ENCODE results near the gene CTNNA3. TPM values are rescaled to one million over a fixed set of nuclear protein-coding genes. Genes with fewer than 3 reads are reported as not detected.
A peak's percentile ranks its signal among the peaks of the same experiment; 100 is the strongest.

The CTNNA3 gene
- total RNA-seq, 2 donors from 2014 or later, result 0.37 to 1.1 TPM

DNA sequence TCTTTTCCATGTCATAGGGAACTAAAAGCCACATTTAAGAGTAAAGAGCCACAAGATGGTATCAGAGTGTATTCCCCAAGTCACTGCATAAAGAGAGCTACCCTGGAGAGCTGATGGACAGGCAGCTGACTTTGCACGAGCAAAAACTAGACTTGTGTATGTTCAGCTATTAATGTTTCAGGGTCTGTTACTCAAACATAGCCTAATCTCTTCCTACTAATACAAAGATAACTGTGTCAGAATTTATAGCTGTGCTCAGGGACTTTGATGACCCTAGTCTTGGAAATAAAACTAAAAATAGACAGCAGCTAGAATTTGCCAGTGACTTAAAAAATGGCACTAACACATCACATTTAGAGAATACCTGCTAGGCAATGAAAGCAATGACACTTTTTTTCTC is 815.7 kb downstream of the CTNNA3 start:
- Histone ChIP-seq H3K9ac (ENCODE audit: low read depth in 2 of 2, low read length in 2 of 2) (no peak overlapping the region), H3K4me1 (no peaks in the 10 kb centered on the region), H3K4me3 (no peak overlapping the region), H3K36me3 (no peaks in the 10 kb centered on the region), H3K27me3 (no peaks in the 10 kb centered on the region), H3K9me3 (no peaks in the 10 kb centered on the region), H3K27ac (no peak overlapping the region)
- no peak for DNase-seq
- TF ChIP-seq, protein P1, sequence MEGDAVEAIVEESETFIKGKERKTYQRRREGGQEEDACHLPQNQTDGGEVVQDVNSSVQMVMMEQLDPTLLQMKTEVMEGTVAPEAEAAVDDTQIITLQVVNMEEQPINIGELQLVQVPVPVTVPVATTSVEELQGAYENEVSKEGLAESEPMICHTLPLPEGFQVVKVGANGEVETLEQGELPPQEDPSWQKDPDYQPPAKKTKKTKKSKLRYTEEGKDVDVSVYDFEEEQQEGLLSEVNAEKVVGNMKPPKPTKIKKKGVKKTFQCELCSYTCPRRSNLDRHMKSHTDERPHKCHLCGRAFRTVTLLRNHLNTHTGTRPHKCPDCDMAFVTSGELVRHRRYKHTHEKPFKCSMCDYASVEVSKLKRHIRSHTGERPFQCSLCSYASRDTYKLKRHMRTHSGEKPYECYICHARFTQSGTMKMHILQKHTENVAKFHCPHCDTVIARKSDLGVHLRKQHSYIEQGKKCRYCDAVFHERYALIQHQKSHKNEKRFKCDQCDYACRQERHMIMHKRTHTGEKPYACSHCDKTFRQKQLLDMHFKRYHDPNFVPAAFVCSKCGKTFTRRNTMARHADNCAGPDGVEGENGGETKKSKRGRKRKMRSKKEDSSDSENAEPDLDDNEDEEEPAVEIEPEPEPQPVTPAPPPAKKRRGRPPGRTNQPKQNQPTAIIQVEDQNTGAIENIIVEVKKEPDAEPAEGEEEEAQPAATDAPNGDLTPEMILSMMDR (IDR thresholded peaks at IDR 0.05), result no peak
- intact Hi-C loops (cut with DNase I), result no loop called here

DNA sequence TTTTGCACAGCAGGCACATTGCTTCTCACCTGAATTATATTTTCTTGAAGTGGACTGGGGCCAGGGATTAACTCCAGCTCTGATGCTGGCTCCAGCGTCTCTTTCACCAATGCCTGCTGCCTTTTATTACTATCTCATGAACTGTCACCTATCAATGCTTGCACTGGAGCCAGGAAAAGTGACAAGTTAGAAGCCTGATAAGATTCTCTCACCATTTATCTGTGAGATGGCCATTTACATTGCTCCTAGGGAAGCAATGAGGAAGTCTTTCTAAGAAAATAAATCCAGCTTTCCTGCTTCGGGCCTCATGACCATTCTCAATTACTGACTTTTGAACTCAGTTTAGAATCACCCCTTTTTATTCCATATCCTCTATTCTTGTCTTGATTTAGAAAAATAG is 818.6 kb downstream of the CTNNA3 start:
- Histone ChIP-seq H3K9ac (ENCODE audit: low read depth in 2 of 2, low read length in 2 of 2) (no peak overlapping the region), H3K9me3 (no peaks in the 10 kb centered on the region), H3K36me3 (no peaks in the 10 kb centered on the region), H3K4me1 (no peaks in the 10 kb centered on the region), H3K27me3 (no peaks in the 10 kb centered on the region), H3K27ac (peak overlapping the region; percentile 20), H3K4me3 (no peak overlapping the region)
- TF ChIP-seq, protein P1 (IDR thresholded peaks at IDR 0.05), result no peak
- intact Hi-C loops (cut with DNase I), result no loop called here
- DNase-seq, result no peak

DNA sequence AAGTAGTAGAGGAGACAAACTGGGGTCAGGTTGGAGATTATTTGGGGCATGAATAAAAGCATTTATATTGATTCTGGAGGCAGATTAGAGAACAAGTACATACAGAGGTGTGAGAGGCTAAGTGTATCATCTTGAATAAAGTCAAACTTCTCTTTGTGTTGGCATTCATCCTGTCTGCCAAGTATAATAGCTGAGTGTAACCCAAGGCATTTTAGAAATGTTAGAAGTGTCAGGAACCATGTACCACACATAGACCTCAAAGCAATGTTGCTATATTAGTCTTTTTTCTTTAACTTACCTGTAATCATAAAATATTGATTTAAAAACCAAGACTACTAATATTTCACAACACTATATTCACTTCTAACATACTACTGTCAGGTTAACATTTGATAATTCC is 826.4 kb downstream of the CTNNA3 start:
- Histone ChIP-seq H3K27ac (no peak overlapping the region), H3K9me3 (no peaks in the 10 kb centered on the region), H3K27me3 (no peaks in the 10 kb centered on the region), H3K9ac (ENCODE audit: low read depth in 2 of 2, low read length in 2 of 2) (no peak overlapping the region), H3K36me3 (no peaks in the 10 kb centered on the region), H3K4me3 (no peak overlapping the region), H3K4me1 (no peaks in the 10 kb centered on the region)
- TF ChIP-seq, protein P1 (IDR thresholded peaks at IDR 0.05), result no peak
- intact Hi-C loops (cut with DNase I), result no loop called here
- DNase-seq, result no peak

DNA sequence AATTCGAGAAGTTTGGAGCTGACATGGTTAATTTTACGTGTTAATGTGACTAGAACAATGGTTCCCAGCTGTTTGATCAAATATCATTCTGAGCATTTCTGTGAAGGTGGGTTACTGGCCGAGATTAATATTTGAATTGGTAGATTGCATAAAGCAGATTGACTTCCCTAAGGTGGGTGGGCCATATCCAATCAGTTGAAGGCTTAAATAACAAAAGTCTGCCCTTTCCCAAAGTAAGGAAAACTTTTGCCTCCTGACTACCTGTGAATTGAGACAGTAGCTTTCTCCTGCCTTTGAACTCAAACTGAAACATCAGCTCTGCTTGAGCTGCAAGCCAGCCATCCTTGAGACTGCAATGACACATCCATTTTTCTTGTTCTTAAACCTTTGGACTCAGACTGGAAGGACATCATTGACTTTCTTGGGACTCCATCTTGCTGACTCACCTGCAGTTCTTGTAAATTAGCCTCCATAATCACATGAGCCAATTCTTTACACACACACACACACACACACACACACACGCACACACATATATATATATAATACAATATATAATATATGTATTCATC is 833.2 kb downstream of the CTNNA3 start:
- intact Hi-C loops (cut with DNase I), result no loop called here
- DNase-seq, result no peak
- H3K27me3 ChIP-seq, result no peaks in the 10 kb centered on the region
- H3K27ac ChIP-seq, result no peak overlapping the region
- H3K4me1 ChIP-seq, result no peaks in the 10 kb centered on the region
- no peaks in the 10 kb centered on the region for H3K9me3 ChIP-seq
- TF ChIP-seq, protein P1 (IDR thresholded peaks at IDR 0.05), result no peak
- no peak overlapping the region for H3K4me3 ChIP-seq
- no peaks in the 10 kb centered on the region for H3K36me3 ChIP-seq
- no peak overlapping the region for H3K9ac ChIP-seq (ENCODE audit: low read depth in 2 of 2, low read length in 2 of 2)

GRCh38 chr10:66860376-66860945 is 835.5 kb downstream of the CTNNA3 start:
- DNase-seq, result no peak
- Histone ChIP-seq H3K36me3 (no peaks in the 10 kb centered on the region), H3K27ac (no peak overlapping the region), H3K9me3 (no peaks in the 10 kb centered on the region), H3K4me3 (no peak overlapping the region), H3K27me3 (no peaks in the 10 kb centered on the region), H3K4me1 (no peaks in the 10 kb centered on the region), H3K9ac (ENCODE audit: low read depth in 2 of 2, low read length in 2 of 2) (no peak overlapping the region)
- TF ChIP-seq, protein P1 (IDR thresholded peaks at IDR 0.05), result no peak
- intact Hi-C loops (cut with DNase I), result no loop called here

Data from colonic mucosa (tissue), 4 donors.